HG03565 (cell line): ENCODE results near the gene TFDP1.

ENCODE experiments used
- ATAC-seq: cut with Tn5 transposase; IDR thresholded peaks from one replicate; pipeline ENCODE4 v1.9.1; 2021; ENCODE audit warnings: mild to moderate bottlenecking, moderate library complexity; ENCODE audit not compliant: unreplicated experiment

Gene TFDP1, protein sequence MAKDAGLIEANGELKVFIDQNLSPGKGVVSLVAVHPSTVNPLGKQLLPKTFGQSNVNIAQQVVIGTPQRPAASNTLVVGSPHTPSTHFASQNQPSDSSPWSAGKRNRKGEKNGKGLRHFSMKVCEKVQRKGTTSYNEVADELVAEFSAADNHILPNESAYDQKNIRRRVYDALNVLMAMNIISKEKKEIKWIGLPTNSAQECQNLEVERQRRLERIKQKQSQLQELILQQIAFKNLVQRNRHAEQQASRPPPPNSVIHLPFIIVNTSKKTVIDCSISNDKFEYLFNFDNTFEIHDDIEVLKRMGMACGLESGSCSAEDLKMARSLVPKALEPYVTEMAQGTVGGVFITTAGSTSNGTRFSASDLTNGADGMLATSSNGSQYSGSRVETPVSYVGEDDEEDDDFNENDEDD

DNA sequence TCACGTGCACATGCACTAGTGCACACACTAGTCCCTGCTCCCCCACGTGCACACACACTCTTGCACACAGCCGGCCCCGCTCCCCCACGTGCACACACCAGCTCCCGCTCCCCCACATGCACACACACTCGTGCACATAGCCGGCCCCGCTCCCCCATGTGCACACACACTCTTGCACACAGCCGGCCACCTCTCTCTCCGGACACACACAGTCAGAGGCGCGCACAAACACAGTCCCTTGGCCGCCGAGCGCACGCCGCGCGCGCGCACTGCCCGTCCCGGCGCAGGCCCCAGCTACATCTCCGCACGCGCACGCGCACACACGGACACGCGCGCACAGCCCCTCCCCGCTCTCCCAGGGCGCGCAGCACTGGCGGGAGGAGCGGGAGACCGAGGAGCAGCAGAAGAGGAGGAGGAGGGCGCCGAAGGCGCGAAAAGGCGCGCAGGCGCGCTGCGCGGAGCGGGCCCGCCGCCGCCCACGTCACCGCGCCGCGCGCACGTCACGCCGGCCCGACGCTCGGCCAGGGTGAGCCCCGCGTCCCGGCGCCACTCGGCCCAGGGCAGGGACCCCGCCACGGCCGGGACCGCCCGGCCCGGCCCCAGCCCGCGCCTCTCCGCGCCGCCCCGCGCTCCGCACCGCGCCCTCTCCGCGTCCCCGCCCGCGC lies at the start of gene TFDP1:
TSS of gene TFDP1 (plus strand) at position 549 of the 665 bp plus-strand sequence. CDS start 1,085 bp downstream, outside the sequence.
- ATAC-seq = peak; percentile 76

DNA sequence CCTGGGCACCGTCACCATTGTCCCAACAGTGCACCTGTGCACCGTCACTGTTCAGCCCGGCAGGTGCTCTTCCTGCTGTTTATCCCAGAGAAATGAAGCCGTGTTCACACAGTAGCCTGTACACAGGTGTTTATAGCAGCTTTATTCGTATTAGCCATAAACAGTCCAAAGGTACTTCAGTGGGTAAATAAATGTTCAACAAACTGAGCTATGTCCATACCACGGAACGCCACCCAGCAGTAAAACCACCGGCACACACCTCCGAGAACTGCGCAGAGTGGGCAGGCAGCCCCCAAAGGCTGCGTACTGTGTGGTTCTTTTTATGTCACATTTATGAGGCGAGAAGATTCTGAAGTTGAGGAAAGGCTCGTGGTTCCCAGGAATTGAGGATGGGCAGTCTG lies 49.2 kb upstream of the TFDP1 start:
- ATAC-seq = no peak

DNA sequence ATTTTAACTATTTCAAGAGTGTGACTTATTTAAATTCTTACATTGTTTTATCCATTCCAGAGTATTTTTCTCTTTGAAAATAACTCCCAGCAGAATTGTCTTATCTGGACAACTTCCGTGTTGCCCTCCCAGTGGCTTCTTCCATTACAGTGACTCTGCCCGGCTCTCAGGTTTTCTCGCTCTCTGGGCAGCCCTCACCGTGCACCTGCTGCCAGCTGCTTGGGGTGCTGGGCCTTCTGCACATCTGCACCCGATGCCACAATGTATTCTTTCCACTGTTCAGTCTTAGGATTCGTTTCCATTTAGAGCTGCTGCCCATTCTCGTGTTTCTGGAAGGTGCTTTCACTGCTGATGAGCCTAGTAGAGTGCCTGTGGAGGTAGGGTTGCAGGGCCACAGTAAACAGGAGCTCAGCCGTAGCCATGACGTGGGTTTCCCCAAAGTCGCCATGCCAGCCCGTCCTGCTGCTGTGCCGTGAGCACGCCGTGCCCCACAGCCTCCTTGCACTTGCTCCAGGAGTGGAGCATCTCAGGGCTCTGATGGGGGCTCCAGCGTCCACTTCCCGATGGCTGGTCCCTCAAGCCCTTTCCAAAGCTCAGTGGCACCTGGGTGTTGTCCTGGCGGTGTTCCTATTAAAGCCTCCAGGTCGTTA lies 48.0 kb upstream of the TFDP1 start:
- ATAC-seq = no peak

DNA sequence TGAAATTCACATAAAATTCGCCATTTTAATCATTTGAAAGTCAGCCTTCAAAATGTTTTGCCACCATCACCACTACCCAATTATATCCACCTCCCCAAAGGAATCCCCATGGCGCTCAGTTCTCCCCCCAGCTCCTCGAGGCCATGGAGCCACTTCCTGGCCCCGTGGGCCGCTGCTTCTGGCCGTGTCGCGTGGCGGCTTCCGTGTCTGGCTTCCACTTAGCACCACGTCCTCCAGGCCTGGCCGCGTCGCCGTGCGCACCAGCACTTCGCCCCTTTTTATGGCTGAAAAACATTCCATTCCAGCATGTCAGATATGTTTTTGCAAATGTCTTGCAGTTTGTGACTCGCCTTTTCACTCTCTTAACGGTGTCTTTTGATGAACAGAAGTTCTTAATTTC lies 47.3 kb upstream of the TFDP1 start:
- no peak for ATAC-seq

DNA sequence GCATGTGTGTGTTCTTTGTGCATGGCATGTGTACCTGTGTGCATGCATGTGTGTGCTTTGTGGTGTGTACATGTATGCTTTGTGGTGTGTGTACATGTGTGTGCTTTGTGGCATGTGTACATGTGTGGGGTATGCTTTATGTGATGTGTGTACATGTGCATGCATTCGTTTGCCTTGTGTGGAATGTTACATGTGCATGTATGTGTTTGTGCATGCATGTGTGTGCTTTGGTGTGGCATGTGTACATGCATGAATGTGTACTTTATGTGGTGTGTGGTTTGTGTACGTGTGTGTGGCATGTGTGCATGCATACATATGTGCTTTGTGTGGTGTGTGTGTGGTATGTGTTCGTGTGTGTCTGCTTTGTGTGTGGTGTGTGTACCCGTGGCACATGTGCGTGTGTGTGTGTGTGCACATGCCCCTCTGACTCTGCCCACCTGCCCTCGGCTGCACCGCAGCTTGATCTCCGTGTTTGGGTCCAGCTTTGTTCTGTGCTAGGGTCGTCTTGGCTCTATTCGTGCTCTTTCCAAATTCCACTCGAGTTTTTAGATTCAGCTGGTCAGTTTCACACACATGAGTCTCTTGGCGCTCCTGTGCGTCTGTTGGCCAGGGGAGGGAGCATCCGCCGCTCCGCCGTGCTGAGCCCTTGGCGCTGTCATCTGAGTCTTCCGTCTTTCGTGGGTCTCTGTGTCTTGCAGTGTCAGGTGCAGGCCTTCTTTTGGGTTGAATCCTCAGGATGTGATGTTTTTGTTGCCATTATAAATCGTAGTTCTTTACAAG lies 46.5 kb upstream of the TFDP1 start:
- no peak for ATAC-seq

DNA sequence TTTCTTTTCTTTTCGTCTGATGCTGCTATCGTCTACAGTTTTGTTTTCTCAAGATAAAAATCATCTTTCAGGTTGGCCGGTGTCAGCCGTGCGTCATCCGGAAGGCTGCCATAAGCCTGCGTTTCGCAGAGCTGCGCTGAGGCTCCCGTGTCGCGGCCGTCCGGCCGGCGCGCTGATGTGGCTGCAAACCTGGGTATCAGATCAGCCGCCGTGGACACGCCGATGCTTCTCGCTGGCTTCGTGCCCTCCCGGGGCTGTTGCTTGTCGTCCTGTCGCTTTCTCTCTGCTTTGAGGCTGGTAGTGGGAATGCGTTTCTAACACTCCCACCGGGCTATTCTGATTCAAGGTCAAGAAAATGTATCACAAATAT lies 45.9 kb upstream of the TFDP1 start:
- no peak for ATAC-seq

DNA sequence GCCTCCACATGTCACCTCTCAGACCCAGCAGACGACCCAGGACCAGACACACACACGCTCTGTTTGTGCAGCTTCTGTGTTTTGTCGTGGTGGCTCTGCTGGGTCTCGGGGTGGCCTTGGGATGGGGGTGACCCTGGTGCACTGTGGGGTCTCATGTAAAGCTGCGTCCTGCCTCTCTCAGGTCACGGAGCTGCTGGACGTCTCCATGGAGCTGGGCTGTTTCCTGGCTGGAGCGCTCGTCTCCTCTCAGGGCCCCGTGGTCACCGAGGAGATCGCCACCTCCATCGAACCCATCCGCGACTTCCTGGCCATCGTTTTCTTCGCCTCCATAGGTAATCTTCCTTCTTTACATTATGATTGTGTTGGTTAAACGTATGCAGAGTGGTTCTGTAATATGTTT lies 45.4 kb upstream of the TFDP1 start:
- ATAC-seq = no peak

DNA sequence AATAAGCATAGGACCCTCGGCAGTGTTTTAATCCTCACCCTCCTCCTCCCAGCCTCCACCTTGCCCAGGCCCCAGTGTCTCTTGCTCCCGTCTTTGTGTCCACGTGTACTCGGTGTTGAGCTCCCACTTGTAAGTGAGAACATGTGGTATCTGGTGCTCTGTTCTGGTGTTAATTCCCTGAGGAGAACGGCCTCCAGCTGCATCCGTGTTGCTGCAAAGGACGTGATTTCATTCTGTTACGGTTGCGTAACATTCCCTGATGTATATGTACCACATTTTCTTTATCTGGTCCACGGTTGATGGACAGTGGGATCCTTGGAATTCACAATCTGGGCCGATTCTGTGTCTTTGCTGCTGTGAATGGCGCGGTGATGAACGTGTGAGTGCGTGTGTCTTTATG lies 44.7 kb upstream of the TFDP1 start:
- ATAC-seq = no peak

DNA sequence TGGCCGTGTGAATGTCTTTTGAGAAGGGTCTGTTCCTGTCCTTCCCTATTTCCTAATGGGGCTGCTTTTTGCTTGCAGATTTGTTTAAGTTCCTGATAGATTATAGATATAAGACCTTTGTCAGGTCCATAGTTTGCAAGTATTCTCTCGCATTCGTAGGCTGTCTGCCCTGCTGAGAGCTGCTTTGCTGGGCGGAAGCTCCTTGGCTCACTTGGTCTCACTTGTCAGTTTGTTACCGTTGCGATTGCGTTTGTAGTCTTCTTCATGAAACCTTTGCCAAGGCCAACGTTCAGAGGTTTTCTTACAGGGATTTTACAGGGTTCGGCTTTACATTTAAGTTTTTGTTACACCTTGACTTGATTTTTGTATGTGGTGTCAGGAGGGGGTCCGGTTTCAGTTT lies 44.0 kb upstream of the TFDP1 start:
- no peak for ATAC-seq

DNA sequence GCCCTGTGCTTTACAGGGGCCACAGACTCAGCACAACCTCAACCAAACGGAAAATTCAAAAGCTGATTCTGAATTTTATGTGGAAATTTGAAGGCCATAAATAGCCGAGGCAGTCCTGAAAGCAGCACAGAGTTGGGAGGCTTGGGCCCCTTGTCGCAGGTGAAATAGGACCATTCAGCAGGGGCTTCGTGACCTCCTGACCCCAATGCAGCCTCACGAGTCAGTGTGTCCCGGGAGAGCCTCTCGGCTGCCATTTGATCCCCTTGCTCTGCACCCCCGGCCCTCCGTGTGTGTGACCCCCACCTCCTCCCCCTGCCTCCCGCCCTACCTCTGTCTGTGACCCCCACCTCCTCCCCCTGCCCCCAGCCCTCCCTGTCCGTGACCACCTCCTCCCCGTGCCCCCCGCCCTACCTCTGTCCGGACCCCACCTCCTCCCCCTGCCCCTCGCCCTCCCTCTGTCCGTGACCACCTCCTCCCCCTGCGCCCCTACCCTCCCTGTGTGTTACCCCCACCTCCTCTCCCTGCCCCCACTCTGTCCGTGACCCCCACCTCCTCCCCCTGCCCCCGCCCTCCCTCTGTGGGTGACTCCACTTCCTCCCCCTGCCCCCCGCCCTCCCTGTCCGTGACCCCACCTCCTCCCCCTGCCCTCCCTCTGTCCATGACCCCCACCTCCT lies 41.7 kb upstream of the TFDP1 start:
- no peak for ATAC-seq

DNA sequence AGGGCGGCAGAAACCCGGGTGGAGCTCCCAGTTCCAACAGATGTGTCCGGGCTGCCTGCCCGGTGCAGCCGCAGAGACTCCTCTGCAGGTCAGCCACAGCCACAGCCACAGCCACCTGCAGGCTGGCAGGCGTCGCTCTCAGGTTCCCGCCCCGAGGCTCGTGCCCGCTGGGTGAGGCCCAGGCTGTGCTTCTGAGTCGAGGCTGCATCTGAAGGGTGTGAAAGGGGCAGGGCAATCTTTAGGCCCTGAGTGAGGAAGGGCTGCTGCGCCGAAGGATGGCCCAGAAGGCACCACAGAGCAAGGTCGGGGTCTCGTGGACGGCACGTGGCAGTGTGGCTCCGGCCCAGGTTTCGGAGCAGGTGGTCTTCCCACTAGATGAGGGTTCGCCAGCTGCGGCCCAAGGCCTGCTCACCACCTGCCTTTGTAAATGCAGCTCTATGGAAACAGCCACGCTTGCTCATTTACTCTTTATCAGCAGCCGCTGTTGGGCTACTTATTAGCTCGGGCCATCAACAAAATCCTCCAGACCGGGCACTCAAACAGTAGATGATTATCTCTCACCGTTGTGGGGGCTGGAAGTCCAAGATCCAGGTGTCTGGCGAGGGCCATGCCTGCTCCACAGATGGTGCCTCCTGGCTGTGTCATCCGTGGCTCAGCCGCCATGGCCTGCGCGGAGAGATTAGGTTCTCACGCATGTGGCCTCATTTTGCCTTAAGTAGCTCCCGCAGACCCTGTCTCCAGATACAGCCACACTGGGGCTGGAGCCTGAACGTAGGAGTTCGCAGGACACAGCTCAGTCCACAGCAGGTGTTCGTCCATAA lies 40.3 kb upstream of the TFDP1 start:
- no peak for ATAC-seq

DNA sequence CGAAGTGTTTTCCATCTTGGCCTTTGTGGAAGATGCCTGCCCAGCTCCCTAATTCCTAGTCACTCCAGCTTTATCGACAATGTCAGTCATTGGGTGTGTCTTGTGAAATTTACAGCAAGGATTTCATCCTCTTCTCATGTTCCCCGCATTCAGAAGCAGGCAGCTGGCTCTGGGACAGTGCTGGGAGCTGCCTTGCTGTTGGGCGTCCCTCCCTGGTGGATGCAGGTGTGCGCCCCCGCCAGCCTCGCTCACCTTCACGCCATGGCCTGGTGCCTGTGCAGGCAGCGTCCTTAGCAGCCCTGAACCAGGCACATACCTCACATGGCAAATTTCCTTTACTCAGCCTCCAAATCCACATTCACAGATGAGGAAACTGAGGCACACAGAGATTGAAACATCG lies 39.7 kb upstream of the TFDP1 start:
- ATAC-seq = no peak

DNA sequence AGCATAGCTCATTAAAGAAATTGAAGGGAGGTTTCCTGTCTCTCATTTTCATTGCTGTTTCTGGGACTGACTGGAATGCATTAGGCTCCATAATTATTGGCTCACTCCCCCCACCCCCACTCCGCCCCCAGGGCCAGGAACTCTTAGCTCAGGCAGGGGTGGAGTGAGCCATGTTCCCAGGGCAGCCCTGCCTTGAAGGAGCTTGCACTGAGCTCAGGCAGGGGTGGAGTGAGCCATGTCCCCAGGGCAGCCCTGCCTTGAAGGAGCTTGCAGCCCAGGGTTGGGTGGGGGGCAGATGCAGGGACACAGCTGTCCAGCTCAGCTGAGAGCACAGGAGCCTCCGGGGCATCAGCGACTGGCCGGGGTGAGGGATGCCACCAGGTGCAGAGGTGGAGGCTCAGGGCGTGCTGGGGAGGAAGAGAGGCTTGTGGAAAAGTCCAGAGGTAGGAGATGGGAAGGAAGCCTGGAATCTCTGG lies 39.1 kb upstream of the TFDP1 start:
- ATAC-seq = no peak

DNA sequence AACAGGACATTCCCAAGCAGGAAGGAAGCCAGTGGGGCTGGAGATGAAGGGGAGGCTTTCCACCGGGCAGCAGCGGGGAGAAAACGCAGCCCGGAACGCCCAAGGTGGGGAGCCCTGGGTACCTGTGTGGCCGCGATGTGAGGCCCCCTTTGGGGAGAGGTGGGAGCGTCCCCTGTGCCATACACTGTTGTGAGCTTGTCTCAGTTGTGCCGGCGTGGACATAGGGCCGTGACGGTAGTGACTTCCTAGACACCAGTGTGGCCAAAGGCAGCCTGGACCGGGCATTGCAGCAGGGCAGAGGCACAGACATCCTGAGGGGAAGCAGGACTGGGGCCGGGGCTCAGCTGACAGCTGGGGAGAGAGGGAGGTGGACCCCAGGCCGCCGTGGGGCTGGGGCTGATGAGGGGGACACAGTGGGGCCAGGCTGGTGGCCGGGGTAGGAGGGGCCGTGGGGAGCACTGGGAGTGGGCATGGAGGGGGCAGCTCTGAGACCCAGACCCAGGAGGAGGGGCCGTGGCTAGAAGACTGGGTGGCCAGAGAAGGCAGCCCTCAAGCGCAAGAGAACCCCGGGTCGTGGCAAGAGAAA lies 38.5 kb upstream of the TFDP1 start:
- no peak for ATAC-seq

DNA sequence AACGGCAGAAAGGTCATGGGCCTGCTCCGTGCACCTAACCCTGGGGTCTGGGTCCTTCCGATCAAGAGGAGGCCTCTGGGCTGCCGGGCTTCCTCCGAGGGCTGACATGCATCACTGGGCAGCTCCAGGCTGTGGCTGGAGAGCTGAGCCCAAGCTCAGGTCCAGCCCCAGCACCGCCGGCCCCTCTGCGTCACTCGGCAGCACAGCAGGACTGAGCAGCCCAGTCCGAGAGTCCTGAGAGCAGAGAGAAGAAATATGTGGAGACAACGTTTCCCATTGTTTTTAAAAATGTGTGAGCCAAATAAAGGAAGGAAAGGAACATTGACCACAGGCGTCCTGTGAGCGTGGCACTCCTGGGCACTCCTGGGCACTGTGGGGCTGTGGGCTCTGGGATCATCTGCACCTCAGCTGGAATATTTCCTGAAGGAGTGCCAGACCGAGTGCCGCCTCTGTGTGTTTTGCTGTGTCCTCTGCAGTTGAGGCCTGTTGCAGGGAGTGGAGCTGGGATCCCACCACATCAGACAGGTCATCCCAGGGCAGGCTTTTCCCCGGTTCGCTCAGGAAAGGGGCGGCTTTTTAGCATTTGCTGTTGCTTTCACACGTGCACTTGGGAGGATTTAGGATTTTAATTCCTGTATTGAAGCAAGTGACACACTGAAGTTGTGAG lies 37.8 kb upstream of the TFDP1 start:
- no peak for ATAC-seq

DNA sequence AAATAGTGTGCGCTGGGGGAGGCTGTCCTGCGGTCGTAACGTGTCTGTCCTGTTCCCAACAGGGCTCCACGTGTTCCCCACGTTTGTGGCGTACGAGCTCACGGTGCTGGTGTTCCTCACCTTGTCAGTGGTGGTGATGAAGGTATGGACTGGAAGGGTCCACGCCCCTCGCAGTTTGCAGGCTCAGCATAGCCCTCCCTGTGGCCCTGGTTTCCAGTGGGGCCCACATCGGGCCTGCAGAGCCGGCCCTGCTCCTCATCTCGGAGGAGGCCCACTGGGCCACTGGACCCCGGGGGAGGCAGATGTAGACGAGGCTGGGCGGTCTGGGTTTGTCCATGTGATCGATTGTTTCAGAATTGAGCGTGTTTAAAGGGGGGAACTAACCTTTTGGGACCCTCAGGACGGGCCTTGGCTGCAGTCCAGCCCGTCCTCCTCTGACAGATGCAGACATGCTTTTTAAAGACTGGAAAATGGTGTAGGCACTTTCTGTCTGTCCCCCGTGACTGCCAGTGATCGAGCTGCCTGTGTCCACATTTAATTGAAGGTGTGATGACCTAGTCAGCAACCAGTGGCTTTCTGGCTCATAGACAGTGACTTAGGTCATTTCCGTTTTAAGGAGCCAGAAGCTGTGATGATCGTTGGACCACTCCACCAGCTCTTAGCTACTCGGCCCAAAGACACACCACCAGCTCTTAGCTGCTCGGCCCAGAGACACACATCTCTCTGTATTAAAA lies 37.1 kb upstream of the TFDP1 start:
- ATAC-seq = no peak

DNA sequence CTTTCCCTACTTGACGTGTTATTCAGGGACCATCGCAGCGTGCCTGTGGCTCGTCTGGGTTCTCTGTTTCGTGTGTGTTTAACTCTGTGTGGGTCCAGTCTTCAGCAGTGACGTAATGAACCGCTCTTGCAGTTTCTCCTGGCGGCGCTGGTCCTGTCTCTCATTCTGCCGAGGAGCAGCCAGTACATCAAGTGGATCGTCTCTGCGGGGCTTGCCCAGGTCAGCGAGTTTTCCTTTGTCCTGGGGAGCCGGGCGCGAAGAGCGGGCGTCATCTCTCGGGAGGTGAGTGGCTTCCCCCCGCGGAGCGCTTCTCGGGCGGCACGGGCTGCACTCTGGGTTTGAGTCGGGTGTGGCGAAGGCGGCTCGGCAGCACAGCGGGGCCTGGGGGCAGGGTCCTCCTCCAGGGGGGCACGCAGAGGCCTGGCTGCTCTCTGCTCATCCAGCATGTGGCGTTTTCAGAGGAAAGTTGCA lies 36.3 kb upstream of the TFDP1 start:
- ATAC-seq = no peak
